ENCODE data around the gene BMP6.

Gene BMP6

DNA sequence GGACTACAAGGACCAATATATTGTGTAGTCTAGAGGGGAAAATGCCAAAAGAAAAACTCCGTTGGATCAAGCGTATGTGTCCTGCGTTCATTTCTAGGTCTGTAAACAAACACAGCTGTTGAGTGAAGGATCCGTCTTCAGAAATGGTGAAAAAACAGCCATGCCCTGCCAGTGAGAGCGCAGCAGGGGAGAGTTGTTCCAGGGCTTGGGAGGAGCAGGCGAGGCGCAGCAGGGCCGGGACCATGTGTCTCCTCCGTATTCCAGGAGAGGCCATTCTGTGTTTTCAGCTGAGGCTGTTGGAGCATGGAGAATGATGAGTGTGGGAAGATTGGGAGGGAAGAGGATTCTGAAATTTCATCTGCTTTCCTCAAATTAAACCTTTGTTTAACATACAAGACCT is 38.0 kb downstream of the BMP6 start:
- DNase-seq: no peak
- no peak overlapping the region for H3K4me3 ChIP-seq (ENCODE audit: low read depth in 1 of 2, low read length in 2 of 2)

GRCh38 chr6:7765575-7766325 is 39.9 kb downstream of the BMP6 start:
- no peaks in the 10 kb centered on the region for H3K36me3 ChIP-seq (ENCODE audit: insufficient read depth, low read length)
- H4K20me1 ChIP-seq (ENCODE audit: insufficient read depth, low read length): no peaks in the 10 kb centered on the region
- H3K4me2 ChIP-seq (ENCODE audit: insufficient read depth, low read length): no peak overlapping the region
- no peaks in the 10 kb centered on the region for H3K4me1 ChIP-seq (ENCODE audit: insufficient read depth, low read length)
- H3K79me2 ChIP-seq (ENCODE audit: insufficient read depth, low read length): no peaks in the 10 kb centered on the region
- no peak overlapping the region for H3K27ac ChIP-seq (ENCODE audit: low read length)
- no peak overlapping the region for H3K4me3 ChIP-seq (ENCODE audit: low read depth in 1 of 2, low read length in 2 of 2)
- no peaks in the 10 kb centered on the region for H3K9me3 ChIP-seq (ENCODE audit: insufficient read depth, low read length, severe bottlenecking)
- no peak for TF ChIP-seq EZH2 (IDR thresholded peaks at IDR 0.05; ENCODE audit: borderline replicate concordance, low read depth, low read length, severe bottlenecking)
- TF ChIP-seq, protein P1, sequence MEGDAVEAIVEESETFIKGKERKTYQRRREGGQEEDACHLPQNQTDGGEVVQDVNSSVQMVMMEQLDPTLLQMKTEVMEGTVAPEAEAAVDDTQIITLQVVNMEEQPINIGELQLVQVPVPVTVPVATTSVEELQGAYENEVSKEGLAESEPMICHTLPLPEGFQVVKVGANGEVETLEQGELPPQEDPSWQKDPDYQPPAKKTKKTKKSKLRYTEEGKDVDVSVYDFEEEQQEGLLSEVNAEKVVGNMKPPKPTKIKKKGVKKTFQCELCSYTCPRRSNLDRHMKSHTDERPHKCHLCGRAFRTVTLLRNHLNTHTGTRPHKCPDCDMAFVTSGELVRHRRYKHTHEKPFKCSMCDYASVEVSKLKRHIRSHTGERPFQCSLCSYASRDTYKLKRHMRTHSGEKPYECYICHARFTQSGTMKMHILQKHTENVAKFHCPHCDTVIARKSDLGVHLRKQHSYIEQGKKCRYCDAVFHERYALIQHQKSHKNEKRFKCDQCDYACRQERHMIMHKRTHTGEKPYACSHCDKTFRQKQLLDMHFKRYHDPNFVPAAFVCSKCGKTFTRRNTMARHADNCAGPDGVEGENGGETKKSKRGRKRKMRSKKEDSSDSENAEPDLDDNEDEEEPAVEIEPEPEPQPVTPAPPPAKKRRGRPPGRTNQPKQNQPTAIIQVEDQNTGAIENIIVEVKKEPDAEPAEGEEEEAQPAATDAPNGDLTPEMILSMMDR (IDR thresholded peaks at IDR 0.05; ENCODE audit: borderline replicate concordance, extremely low read depth, low read length, poor library complexity, severe bottlenecking): no peak
- H3K9ac ChIP-seq (ENCODE audit: low read depth, low read length): no peak overlapping the region
- no peak overlapping the region for H2AFZ ChIP-seq (ENCODE audit: low read depth, low read length)
- peaks cover 4% of the 10 kb centered on the region for H3K27me3 ChIP-seq (ENCODE audit: insufficient read depth, low read length, poor library complexity)
- ATAC-seq (ENCODE audit: insufficient read depth, low read depth): no peak
- DNase-seq: no peak

More for the DNA sequence above, 38.0 kb downstream of the BMP6 start:
- no peak for TF ChIP-seq EZH2 (IDR thresholded peaks at IDR 0.05; ENCODE audit: borderline replicate concordance, low read depth, low read length, severe bottlenecking)
- TF ChIP-seq, protein P1 (IDR thresholded peaks at IDR 0.05; ENCODE audit: borderline replicate concordance, extremely low read depth, low read length, poor library complexity, severe bottlenecking): no peak
- Histone ChIP-seq H3K27ac (ENCODE audit: low read length) (no peak overlapping the region), H4K20me1 (ENCODE audit: insufficient read depth, low read length) (no peaks in the 10 kb centered on the region), H2AFZ (ENCODE audit: low read depth, low read length) (no peak overlapping the region), H3K36me3 (ENCODE audit: insufficient read depth, low read length) (no peaks in the 10 kb centered on the region), H3K9me3 (ENCODE audit: insufficient read depth, low read length, severe bottlenecking) (no peaks in the 10 kb centered on the region), H3K79me2 (ENCODE audit: insufficient read depth, low read length) (no peaks in the 10 kb centered on the region), H3K4me2 (ENCODE audit: insufficient read depth, low read length) (no peak overlapping the region), H3K4me1 (ENCODE audit: insufficient read depth, low read length) (no peaks in the 10 kb centered on the region), H3K27me3 (ENCODE audit: insufficient read depth, low read length, poor library complexity) (peaks cover 4% of the 10 kb centered on the region), H3K9ac (ENCODE audit: low read depth, low read length) (no peak overlapping the region)
- ATAC-seq (ENCODE audit: insufficient read depth, low read depth): no peak

- TF ChIP-seq EZH2 (IDR thresholded peaks at IDR 0.05; ENCODE audit: borderline replicate concordance, low read depth, low read length, severe bottlenecking): no peak
- TF ChIP-seq, protein P1 (IDR thresholded peaks at IDR 0.05; ENCODE audit: borderline replicate concordance, extremely low read depth, low read length, poor library complexity, severe bottlenecking): no peak
- Histone ChIP-seq H3K27me3 (ENCODE audit: insufficient read depth, low read length, poor library complexity) (peaks cover 8% of the 10 kb centered on the region), H4K20me1 (ENCODE audit: insufficient read depth, low read length) (no peaks in the 10 kb centered on the region), H3K4me1 (ENCODE audit: insufficient read depth, low read length) (no peaks in the 10 kb centered on the region), H3K79me2 (ENCODE audit: insufficient read depth, low read length) (no peaks in the 10 kb centered on the region), H3K4me3 (ENCODE audit: low read depth in 1 of 2, low read length in 2 of 2) (no peak overlapping the region), H2AFZ (ENCODE audit: low read depth, low read length) (no peak overlapping the region), H3K9me3 (ENCODE audit: insufficient read depth, low read length, severe bottlenecking) (no peaks in the 10 kb centered on the region), H3K36me3 (ENCODE audit: insufficient read depth, low read length) (no peaks in the 10 kb centered on the region), H3K4me2 (ENCODE audit: insufficient read depth, low read length) (no peak overlapping the region), H3K9ac (ENCODE audit: low read depth, low read length) (no peak overlapping the region), H3K27ac (ENCODE audit: low read length) (no peak overlapping the region)
- ATAC-seq (ENCODE audit: insufficient read depth, low read depth) (no peak), DNase-seq (no peak)
Measured at GRCh38 chr6:7769702-7770101, 43.8 kb downstream of the BMP6 start.
